ENCODE results near the gene ANAPC4.

- TF ChIP-seq POLR2AphosphoS5 (IDR thresholded peaks at IDR 0.05; ENCODE audit: low read depth, low read length) (no peak), SIN3A (IDR thresholded peaks at IDR 0.05; ENCODE audit: borderline replicate concordance, insufficient read depth, low read length) (no peak), TAF1 (IDR thresholded peaks at IDR 0.05; ENCODE audit: borderline replicate concordance, insufficient read depth, low read length) (no peak)
- TF ChIP-seq, protein P1, sequence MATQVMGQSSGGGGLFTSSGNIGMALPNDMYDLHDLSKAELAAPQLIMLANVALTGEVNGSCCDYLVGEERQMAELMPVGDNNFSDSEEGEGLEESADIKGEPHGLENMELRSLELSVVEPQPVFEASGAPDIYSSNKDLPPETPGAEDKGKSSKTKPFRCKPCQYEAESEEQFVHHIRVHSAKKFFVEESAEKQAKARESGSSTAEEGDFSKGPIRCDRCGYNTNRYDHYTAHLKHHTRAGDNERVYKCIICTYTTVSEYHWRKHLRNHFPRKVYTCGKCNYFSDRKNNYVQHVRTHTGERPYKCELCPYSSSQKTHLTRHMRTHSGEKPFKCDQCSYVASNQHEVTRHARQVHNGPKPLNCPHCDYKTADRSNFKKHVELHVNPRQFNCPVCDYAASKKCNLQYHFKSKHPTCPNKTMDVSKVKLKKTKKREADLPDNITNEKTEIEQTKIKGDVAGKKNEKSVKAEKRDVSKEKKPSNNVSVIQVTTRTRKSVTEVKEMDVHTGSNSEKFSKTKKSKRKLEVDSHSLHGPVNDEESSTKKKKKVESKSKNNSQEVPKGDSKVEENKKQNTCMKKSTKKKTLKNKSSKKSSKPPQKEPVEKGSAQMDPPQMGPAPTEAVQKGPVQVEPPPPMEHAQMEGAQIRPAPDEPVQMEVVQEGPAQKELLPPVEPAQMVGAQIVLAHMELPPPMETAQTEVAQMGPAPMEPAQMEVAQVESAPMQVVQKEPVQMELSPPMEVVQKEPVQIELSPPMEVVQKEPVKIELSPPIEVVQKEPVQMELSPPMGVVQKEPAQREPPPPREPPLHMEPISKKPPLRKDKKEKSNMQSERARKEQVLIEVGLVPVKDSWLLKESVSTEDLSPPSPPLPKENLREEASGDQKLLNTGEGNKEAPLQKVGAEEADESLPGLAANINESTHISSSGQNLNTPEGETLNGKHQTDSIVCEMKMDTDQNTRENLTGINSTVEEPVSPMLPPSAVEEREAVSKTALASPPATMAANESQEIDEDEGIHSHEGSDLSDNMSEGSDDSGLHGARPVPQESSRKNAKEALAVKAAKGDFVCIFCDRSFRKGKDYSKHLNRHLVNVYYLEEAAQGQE (IDR thresholded peaks at IDR 0.05; ENCODE audit: insufficient read depth in 1 of 2, low read depth in 2 of 2, low read length in 2 of 2) = no peak
Observed at GRCh38 chr4:25401066-25401465, 24.0 kb downstream of the ANAPC4 start.
